ENCODE measurements around the gene MYCL. TPM values are rescaled to one million over a fixed set of nuclear protein-coding genes. Genes with fewer than 3 reads are reported as not detected.

Gene MYCL
- total and polyA plus RNA-seq, 2 of the 13 experiments (the other 11 are each of a cell fraction or from before 2014, with no cell fraction given): 0.31 to 1.7 TPM

GRCh38 chr1:39845569-39846566 is 55.8 kb downstream of the MYCL start (continued):
- TF ChIP-seq SMARCE1 (IDR thresholded peaks at IDR 0.05; ENCODE audit: borderline replicate concordance) (no peak), SUZ12 (IDR thresholded peaks at IDR 0.05; ENCODE audit: low read depth, low read length) (no peak), SRY (CRISPR knock-in tag; IDR thresholded peaks at IDR 0.05) (peak; percentile 46; the same call in 1 of the 2 replicates), ZSCAN20 (CRISPR knock-in tag; IDR thresholded peaks at IDR 0.05; ENCODE audit: borderline replicate concordance) (no peak), EEA1 (CRISPR knock-in tag; IDR thresholded peaks at IDR 0.05; ENCODE audit: borderline replicate concordance) (no peak), ZNF577 (CRISPR knock-in tag; IDR thresholded peaks at IDR 0.05; ENCODE audit: borderline replicate concordance, low read depth) (no peak), ZNF569 (CRISPR knock-in tag; IDR thresholded peaks at IDR 0.05; ENCODE audit: borderline replicate concordance) (no peak), RBM39 (IDR thresholded peaks at IDR 0.05; ENCODE audit: low read depth, low read length, poor library complexity, severe bottlenecking) (no peak), IKZF4 (CRISPR knock-in tag; IDR thresholded peaks at IDR 0.05; ENCODE audit: borderline replicate concordance, low read depth, not compliant biosample characterization) (no peak), NR2C2 (CRISPR knock-in tag; IDR thresholded peaks at IDR 0.05; ENCODE audit: borderline replicate concordance) (no peak), ZNF138 (CRISPR knock-in tag; IDR thresholded peaks at IDR 0.05; ENCODE audit: low read depth) (no peak), ZNF598 (CRISPR knock-in tag; IDR thresholded peaks at IDR 0.05; ENCODE audit: borderline replicate concordance) (peak; percentile 35; the same call in 1 of the 2 replicates), REPIN1 (CRISPR knock-in tag; IDR thresholded peaks at IDR 0.05; ENCODE audit: borderline replicate concordance, low read depth) (no peak), ZC3H13 (CRISPR knock-in tag; IDR thresholded peaks at IDR 0.05) (no peak), ZNF251 (CRISPR knock-in tag; IDR thresholded peaks at IDR 0.05) (no peak), ZNF7 (CRISPR knock-in tag; IDR thresholded peaks at IDR 0.05) (no peak), TCF7 (IDR thresholded peaks at IDR 0.05; ENCODE audit: low read depth) (no peak), HMG20A (CRISPR knock-in tag; IDR thresholded peaks at IDR 0.05; ENCODE audit: borderline replicate concordance) (no peak), ZNF558 (CRISPR knock-in tag; IDR thresholded peaks at IDR 0.05; ENCODE audit: borderline replicate concordance) (no peak), HCFC1 (IDR thresholded peaks at IDR 0.05; ENCODE audit: low read depth, low read length) (no peak), MTERF4 (CRISPR knock-in tag; IDR thresholded peaks at IDR 0.05) (no peak), ZNF552 (CRISPR knock-in tag; IDR thresholded peaks at IDR 0.05; ENCODE audit: borderline replicate concordance) (no peak)
- TF ChIP-seq, protein P1, sequence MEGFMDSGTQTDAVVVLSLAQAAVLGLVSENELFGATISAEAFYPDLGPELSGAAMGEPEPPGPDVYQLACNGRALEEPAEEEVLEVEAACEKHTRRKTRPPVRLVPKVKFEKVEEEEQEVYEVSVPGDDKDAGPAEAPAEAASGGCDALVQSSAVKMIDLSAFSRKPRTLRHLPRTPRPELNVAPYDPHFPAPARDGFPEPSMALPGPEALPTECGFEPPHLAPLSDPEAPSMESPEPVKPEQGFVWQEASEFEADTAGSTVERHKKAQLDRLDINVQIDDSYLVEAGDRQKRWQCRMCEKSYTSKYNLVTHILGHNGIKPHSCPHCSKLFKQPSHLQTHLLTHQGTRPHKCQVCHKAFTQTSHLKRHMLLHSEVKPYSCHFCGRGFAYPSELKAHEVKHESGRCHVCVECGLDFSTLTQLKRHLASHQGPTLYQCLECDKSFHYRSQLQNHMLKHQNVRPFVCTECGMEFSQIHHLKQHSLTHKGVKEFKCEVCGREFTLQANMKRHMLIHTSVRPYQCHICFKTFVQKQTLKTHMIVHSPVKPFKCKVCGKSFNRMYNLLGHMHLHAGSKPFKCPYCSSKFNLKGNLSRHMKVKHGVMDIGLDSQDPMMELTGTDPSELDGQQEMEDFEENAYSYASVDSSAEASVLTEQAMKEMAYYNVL (CRISPR knock-in tag; IDR thresholded peaks at IDR 0.05; ENCODE audit: borderline replicate concordance): no peak
- TF ChIP-seq, protein P2, sequence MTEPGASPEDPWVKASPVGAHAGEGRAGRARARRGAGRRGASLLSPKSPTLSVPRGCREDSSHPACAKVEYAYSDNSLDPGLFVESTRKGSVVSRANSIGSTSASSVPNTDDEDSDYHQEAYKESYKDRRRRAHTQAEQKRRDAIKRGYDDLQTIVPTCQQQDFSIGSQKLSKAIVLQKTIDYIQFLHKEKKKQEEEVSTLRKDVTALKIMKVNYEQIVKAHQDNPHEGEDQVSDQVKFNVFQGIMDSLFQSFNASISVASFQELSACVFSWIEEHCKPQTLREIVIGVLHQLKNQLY (CRISPR knock-in tag; IDR thresholded peaks at IDR 0.05): no peak
